Activated CD8-positive, alpha-beta T cell treated with anti-CD3 and anti-CD28 coated beads for 36 hours (primary cell): ENCODE data around the gene USP30. TPM values are rescaled to one million over a fixed set of nuclear protein-coding genes. Genes with fewer than 3 reads are reported as not detected.

ENCODE experiments used
- ATAC-seq: fragments of 200-7000 bp; cut with Tn5 transposase; one replicate; pipeline ENCODE4 v1.10.0; 2021; ENCODE audit warnings: mild to moderate bottlenecking, moderate library complexity
- CTCF ChIA-PET: fragments of 350-600 bp; sonication (Branson Sonifier 250); formaldehyde crosslinking; loops from one replicate; lab custom pipeline; 2021; ENCODE audit warnings: antibody characterized with exemption; lab: Charles Lee
- POLR2A ChIA-PET: fragments of 350-600 bp; sonication (Branson Sonifier 250); formaldehyde crosslinking; loops from one replicate; lab custom pipeline; 2021; ENCODE audit warnings: antibody characterized with exemption; lab: Charles Lee
- DNase-seq: peaks from one replicate; pipeline ENCODE4 v3.0.0-alpha.2; 2020
- H3K27ac Mint-ChIP-seq: one replicate; pipeline ENCODE4 v1.8.0; 2021; ENCODE audit warnings: mild to moderate bottlenecking, mixed read lengths
- H3K27me3 Mint-ChIP-seq: one replicate; pipeline ENCODE4 v1.8.0; 2021; ENCODE audit warnings: mixed read lengths
- H3K36me3 Mint-ChIP-seq: one replicate; pipeline ENCODE4 v1.8.0; 2021; ENCODE audit warnings: low read depth, mixed read lengths
- H3K4me1 Mint-ChIP-seq: one replicate; pipeline ENCODE4 v1.8.0; 2021; ENCODE audit warnings: low read depth, mixed read lengths
- H3K4me3 Mint-ChIP-seq: one replicate; pipeline ENCODE4 v1.8.0; 2021; ENCODE audit warnings: mild to moderate bottlenecking, moderate library complexity, mixed read lengths
- H3K9me3 Mint-ChIP-seq: one replicate; pipeline ENCODE4 v1.8.0; 2021; ENCODE audit warnings: mixed read lengths
- intact Hi-C: fragments of 100-400 bp; cut with micrococcal nuclease; formaldehyde crosslinking; loops from one replicate; pipeline ENCODE4 v1.10.0; 2022
- total RNA-seq, 2 experiments: library from RNA; stranded (reverse); gene quantifications; one replicate each; pipeline ENCODE4 v1.2.3, GENCODE V29; 2021
- TF ChIP-seq, protein P1 (sequence below): fragments of 200-600 bp; IDR thresholded peaks from one replicate; pipeline ENCODE4 v1.8.0; 2022; ENCODE audit warnings: antibody characterized with exemption, mild to moderate bottlenecking

USP30 gene
- total RNA-seq, 2 experiments from 2014 or later, result 7.4 to 10.0 TPM

DNA sequence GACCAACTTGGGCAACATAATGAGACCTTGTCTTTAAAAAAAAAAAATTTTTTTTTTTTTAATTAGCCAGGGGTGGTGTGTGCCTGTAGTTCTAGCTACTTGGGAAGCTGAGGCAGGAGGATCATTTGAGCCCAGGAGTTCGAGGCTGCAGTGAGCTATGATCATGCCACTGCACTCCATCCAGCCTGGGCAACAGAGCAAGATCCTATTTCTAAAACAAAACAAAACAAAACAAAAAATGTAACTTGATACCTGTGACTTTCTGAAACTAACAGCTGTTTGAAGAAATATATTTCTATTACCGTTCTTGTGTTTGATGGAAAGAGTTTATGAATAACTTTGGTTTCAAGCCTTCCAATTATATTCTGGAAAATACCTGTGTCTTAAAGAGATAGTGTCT lies 62.3 kb downstream of the USP30 start:
- Mint-ChIP-seq H3K27me3 (no peaks in the 10 kb centered on the region), H3K27ac (no peak overlapping the region)
- POLR2A ChIA-PET, result interaction anchor here (1.5 kb wide), 1 partner anchor 12 kb away, joined by 3 read pairs; no protein-coding TSS in a partner anchor

DNA sequence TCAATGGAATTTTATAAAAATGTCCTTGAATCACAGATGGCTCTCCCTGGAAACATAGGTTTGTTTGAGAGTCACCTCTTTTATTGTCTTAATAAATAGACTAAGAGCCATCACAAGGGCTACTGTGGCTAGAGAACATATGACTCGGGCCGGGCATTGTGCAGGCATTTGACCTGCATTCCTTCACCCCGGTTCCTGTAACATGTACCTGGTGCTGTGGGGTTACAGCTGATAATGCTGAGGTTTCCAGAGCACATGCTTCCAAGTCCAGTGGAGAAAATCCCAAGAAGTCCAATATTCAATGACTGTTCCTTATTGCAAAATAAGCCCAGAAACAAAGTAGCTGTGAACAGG lies 63.0 kb downstream of the USP30 start:
- H3K27ac Mint-ChIP-seq, result no peak overlapping the region
- no peaks in the 10 kb centered on the region for H3K27me3 Mint-ChIP-seq
- ATAC-seq, result no peak
- CTCF ChIA-PET, result interaction anchor here (0.9 to 2.6 kb wide), 5 partner anchors 13 to 278 kb away, joined by 3 to 9 read pairs (median 5); partner anchors contain the start of gene ALKBH2
- no peaks in the 10 kb centered on the region for H3K9me3 Mint-ChIP-seq
- peaks cover 2% of the 10 kb centered on the region for H3K36me3 Mint-ChIP-seq
- H3K4me1 Mint-ChIP-seq, result peaks cover 20% of the 10 kb centered on the region
- no peak for DNase-seq
- TF ChIP-seq, protein P1, sequence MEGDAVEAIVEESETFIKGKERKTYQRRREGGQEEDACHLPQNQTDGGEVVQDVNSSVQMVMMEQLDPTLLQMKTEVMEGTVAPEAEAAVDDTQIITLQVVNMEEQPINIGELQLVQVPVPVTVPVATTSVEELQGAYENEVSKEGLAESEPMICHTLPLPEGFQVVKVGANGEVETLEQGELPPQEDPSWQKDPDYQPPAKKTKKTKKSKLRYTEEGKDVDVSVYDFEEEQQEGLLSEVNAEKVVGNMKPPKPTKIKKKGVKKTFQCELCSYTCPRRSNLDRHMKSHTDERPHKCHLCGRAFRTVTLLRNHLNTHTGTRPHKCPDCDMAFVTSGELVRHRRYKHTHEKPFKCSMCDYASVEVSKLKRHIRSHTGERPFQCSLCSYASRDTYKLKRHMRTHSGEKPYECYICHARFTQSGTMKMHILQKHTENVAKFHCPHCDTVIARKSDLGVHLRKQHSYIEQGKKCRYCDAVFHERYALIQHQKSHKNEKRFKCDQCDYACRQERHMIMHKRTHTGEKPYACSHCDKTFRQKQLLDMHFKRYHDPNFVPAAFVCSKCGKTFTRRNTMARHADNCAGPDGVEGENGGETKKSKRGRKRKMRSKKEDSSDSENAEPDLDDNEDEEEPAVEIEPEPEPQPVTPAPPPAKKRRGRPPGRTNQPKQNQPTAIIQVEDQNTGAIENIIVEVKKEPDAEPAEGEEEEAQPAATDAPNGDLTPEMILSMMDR, result no peak
- POLR2A ChIA-PET, result interaction anchor here (0.7 to 1.5 kb wide), 2 partner anchors 12 to 15 kb away, joined by 3 read pairs; no protein-coding TSS in a partner anchor
- intact Hi-C loops, result loop anchor here (5.0 kb wide), 1 partner anchor 272 kb away; no protein-coding TSS in a partner anchor
- no peak overlapping the region for H3K4me3 Mint-ChIP-seq

More for the DNA sequence above, 62.3 kb downstream of the USP30 start:
- H3K4me3 Mint-ChIP-seq, result no peak overlapping the region
- TF ChIP-seq, protein P1, result no peak
- no peak for ATAC-seq
- H3K36me3 Mint-ChIP-seq, result peaks cover 5% of the 10 kb centered on the region
- DNase-seq, result no peak
- CTCF ChIA-PET, result interaction anchor here (1.2 to 2.6 kb wide), 3 partner anchors 19 to 279 kb away, joined by 5 to 9 read pairs (median 5); no protein-coding TSS in a partner anchor
- intact Hi-C loops, result loop anchor here (5.0 kb wide), 1 partner anchor 273 kb away; no protein-coding TSS in a partner anchor
- H3K9me3 Mint-ChIP-seq, result no peaks in the 10 kb centered on the region
- peaks cover 23% of the 10 kb centered on the region for H3K4me1 Mint-ChIP-seq

DNA sequence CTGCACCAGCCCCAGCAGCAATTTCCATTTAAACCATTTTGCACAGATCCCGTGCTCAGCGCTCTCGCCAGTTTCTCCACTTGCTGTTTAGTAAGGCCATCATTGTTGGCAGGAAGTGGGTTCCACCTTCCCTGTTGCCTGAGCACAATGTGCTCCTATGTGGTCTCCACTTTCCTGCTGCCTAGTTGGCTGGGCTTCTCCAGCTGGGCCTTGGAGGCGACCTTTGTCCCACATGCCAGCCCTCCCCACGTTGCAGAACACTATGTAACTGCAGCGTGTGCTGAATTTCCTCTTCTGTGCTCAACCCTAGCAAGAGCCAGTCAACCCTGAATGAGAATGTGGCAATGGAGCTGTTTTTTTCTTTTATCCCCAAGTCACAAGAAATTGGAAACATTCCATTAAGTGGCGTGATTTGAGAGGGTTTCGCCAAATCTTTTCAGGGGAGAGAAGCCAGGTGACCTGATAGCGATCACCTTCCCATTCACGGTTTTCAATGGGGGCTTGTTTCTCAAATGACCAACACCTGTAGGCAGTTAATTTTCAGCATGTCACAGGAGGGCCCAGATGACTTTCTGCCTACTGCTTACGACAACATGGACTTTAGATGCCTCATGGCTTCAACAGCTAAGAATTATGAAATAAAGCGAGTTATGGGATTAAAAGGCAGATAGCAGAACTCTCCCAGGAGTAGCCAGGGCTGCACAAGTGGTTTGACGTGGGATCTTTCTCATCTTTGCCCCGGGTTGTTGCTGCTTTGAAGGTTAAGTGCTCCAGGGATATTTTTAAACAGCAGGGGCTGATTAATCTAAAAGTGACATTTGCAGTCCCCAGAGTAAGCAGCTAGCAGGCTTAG lies 63.6 kb downstream of the USP30 start, which contains the start of gene ACACB:
ACACB (plus strand) TSS at position 830 of the 853 bp plus-strand sequence. CDS start 22,819 bp downstream, outside the sequence.
- ATAC-seq (no peak), DNase-seq (no peak)
- Mint-ChIP-seq H3K4me3 (no peak within 1 kb of the TSS), H3K27ac (no peak within 1 kb of the TSS), H3K36me3 (no peaks in the 10 kb centered on the region), H3K27me3 (no peaks in the 10 kb centered on the region), H3K4me1 (peaks cover 15% of the 10 kb centered on the region), H3K9me3 (no peaks in the 10 kb centered on the region)
- POLR2A ChIA-PET, result interaction anchor here (0.7 to 1.5 kb wide), 2 partner anchors 13 to 15 kb away, joined by 3 read pairs; no protein-coding TSS in a partner anchor
- TF ChIP-seq, protein P1, result no peak
- CTCF ChIA-PET, result interaction anchor here (0.9 to 2.6 kb wide), 6 partner anchors 13 to 278 kb away, joined by 3 to 9 read pairs (median 4); partner anchors contain the start of gene ALKBH2
- intact Hi-C loops, result loop anchor here (5.0 kb wide), 1 partner anchor 271 kb away; no protein-coding TSS in a partner anchor

DNA sequence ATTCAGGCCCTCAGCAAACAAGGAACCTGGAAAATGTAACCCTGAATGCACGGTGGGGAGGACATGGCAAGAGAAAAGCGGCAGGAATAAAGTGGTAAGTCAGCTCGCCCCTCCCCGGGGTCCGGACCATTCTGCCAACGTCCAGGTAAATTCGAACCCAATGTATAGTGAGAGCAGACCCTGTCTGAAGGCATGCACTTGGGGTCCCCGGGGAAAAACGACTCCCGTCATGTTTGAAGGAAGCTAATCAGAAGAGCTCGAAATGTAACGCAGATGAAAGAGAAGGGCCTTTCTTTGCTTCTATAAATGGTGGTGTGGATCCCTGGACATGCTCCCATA lies 64.2 kb downstream of the USP30 start:
- Mint-ChIP-seq H3K27me3 (no peaks in the 10 kb centered on the region), H3K9me3 (no peaks in the 10 kb centered on the region), H3K27ac (no peak overlapping the region), H3K36me3 (no peaks in the 10 kb centered on the region), H3K4me1 (peaks cover 14% of the 10 kb centered on the region), H3K4me3 (no peak overlapping the region)
- TF ChIP-seq, protein P1, result no peak
- intact Hi-C loops, result loop anchor here (5.0 kb wide), 1 partner anchor 271 kb away; no protein-coding TSS in a partner anchor
- DNase-seq (no peak), ATAC-seq (no peak)
- ChIA-PET POLR2A (no interaction called here), CTCF (interaction anchor here (1.4 kb wide), 1 partner anchor 277 kb away, joined by 4 read pairs; no protein-coding TSS in a partner anchor)
